HG02588 (cell line): ENCODE results near the gene FOXM1.
"Not testable (repeated sequence)": the region's sequence is repeated elsewhere in the genome, so short reads cannot be mapped to it uniquely, and the experiment has no call there.

Experiments used
- ATAC-seq: cut with Tn5 transposase; IDR thresholded peaks from one replicate; pipeline ENCODE4 v1.9.1; 2021; ENCODE audit warnings: mild to moderate bottlenecking, moderate library complexity; ENCODE audit not compliant: unreplicated experiment

Gene FOXM1

DNA sequence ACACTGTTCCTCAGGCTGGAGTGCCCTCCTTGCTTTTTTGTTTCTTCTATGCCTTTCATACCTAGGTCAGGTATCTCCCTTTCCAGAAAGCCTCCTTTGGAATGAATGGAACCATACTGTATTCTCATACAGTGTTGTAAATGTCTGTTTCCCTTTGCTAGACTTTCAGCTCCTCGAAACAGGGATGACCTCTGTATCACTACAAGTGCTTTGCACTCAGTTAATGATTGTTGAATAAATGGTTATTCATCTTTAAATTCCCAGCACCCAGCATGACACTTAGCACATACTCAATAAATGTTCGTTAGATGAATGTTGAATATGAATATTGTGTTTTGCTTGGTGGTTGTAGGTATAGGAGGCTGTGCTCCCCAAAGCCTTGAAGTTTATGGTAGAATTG is 7.8 kb upstream of the FOXM1 start:
- ATAC-seq = no peak

GRCh38 chr12:2879853-2880252 is 2.9 kb upstream of the FOXM1 start:
- no peak for ATAC-seq

DNA sequence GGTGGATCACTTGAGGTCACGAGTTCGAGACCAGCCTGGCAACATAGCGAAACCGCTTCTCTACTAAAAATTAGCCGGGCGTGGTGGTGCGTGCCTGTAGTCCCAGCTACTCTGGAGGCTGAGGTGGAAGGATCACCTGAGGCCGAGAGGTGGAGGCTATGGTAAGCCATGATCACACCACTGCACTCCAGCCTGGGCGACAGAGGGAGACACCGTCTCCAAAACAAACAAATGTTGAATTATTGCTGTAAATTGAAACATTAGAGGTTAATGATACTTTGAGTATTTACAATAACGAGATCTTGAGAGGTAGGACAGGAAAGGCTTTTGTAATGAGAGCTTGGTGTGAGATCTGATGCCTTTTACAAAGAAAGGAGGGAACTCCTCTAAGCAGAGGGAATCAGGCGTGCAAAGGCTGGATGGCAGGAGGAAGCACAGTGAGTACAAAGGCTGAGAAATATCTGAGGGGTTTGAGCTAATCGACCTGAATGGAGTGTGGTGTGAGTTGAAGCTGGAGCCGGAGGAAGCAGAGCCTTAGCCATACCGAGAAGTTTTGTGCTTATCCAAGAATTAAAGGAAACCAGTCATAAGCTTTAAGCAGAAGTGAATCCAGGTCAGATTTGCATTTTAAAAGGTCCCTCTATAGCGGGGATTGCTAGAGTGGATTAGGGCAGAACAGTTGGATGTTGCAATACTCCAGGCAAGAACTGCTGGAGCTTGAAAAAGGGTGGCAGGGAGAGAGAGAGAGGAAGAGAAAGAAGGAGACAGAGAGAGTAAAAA is 1.2 kb upstream of the FOXM1 start:
- ATAC-seq = no peak

DNA sequence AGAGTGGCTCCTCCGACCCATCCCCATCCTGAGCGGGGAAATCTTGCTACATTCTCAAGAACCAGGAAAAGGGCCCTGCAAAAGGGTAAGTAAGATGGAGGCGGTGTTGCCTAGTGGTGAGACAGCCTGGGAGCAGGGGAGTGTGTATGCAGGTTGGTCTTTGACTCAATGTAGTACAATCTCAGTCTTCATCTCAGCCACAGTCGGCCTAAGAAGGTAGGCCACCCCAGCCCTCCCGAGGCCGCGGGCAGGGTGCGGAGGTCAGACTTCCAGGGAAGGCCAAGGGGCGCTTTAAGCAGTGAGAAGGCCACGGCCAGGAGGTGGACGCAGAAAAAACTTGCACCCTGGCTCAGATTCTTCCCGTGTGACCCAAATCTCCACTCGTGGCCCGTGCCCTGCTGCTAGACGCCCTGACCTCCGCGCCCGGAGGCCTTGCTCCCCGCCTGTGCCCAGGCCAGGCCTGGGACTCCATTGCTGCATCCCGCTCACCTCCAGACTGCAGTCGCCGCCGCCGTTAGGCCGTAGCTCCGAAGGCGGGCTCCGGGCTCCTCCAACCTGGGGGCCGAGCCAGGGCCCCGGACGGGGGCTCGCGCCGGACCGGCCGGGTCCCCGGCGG is 435 bp downstream of the FOXM1 start:
- peak; percentile 38 for ATAC-seq

- not testable (repeated sequence) for ATAC-seq
Observed at GRCh38 chr12:2868986-2869632, 7.9 kb downstream of the FOXM1 start.

DNA sequence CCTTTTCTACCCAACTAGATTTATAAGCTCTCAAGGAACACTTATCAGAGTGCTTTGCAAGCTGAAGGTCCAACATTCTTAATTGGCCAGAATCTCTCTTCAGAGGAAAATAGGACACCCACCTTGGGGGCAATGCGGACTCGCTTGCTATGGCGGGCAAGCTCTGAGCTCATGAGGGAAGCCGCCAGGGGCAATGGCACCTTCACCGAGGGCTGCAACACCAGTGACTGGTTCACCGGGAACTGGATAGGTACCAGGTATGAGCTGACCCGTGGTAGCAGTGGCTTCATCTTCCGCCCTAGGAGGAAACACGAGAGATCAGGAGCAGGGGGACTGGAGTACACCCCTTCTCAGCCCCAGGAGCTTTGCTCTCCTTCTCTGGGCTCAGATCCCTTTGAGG is 12.8 kb downstream of the FOXM1 start:
- ATAC-seq = no peak

DNA sequence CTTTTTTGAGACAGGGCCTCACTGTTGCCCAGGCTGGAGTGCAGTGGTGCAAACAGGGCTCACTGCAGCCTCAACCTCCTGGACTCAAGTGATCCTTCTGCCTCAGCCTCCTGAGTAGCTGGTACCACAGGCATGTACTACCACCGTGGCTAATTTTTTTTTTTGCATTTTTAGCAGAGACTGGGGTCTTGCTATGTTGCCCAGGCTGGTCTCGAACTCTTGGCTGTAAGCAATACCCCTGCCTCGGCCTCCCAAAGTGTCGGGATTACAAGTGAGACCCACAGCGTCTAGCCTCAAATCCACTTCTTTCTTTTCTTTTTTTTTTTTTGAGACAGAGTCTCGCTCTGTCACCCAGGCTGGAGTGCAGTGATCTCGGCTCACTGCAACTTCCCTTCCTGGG is 13.6 kb downstream of the FOXM1 start:
- ATAC-seq = not testable (repeated sequence)

DNA sequence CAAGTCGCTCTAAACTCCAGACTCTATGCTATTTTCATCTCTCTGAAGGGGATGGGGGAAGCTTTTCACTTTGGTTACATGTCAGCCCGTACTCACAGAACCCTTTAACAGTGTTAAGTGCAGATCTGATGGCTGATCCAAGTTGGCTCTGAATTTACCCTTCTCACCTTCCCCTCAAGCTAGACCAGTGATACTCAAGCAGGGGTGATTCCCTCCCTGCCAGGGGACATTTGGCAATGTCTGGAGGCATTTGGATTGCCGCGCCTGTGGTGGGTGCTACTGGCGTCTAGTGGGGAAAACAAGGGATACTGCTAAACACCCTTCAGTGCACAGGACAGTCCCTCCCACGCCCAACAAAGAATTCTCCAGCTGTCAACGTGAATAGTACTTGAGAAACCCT is 14.1 kb downstream of the FOXM1 start:
- no peak for ATAC-seq

DNA sequence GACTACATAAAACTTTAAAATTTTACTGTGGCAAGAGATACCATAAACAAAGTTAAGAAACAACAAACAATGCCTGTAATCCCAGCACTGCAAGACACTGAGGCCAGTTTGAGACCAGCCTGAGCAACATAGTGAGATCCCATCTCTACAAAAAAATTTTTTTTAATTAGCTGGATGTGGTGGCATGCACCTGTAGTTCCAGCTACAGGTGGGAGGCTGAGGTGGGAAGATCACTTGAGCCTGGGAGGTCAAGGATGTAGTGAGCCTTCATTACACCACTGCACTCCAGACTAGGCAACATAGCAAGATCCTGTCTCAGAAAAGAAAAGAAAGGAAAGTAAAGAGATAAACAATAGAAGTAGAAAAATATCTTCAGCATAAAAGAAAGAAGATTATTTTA is 16.8 kb downstream of the FOXM1 start:
- no peak for ATAC-seq

- no peak for ATAC-seq
Observed at GRCh38 chr12:2858944-2859421, 18.0 kb downstream of the FOXM1 start.

GRCh38 chr12:2858334-2858733 is 18.6 kb downstream of the FOXM1 start:
- no peak for ATAC-seq

DNA sequence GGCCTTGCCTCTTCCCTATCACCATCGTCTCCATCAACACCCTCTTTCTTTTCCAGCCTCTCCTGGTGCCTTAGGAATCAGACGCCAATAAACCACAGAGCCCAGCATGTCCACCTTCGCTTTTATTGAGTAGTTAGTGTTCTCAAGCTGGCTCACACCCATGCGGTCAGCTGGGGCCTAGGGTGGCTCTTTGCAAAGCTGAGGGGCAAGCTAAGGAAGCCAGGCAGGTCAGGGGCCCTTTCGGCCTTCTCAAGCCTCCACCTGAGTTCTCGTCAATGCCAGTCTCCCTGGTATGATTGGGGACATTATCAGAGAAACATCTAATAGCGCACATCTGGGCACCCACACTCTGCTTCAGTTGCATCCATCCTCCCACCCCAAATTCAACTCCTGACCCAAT is 19.4 kb downstream of the FOXM1 start:
- no peak for ATAC-seq

DNA sequence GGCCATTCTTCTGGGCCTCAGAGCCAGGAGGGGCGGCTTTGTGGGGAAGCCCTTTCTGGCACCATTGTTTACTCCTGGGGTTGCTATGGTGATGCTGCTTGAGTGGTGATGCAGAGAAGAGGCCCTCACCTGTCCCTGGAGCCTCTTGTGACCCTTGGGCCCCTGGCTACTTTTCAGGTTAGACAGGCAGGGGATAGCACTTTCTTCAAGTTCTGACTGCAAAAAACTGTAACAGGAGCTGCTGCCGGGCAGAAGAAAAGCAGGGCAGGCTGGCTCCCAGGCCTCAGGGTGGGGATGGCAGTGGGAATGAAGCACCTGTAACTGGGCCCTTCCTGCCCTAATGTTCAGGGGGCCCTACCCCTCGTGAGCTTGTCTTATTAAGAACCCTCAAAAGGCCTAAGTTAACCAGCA is 19.9 kb downstream of the FOXM1 start, which contains the start of gene TEX52:
TSS of gene TEX52 (minus strand) at position 19 of the 411 bp plus-strand sequence. CDS start at position 6, 13 bp downstream.
- no peak for ATAC-seq

DNA sequence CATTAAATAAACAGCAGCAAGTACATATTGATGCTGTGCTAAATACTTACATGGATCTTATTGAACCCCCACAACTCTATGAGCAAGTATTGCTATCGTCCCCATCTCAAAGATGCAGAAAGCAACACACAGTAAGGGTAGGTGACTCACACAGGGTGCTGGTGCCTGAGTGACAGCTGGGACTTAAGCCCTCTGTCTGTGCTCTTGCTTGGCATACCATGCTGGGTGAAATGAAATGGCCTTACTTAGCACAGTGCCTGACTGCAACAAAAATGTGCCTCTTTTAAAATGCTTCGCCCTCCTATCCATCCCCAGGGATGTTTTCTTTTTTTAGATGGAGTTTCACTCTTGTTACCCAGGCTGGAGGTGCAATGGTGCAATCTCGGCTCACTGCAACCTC is 20.9 kb downstream of the FOXM1 start:
- ATAC-seq = no peak

DNA sequence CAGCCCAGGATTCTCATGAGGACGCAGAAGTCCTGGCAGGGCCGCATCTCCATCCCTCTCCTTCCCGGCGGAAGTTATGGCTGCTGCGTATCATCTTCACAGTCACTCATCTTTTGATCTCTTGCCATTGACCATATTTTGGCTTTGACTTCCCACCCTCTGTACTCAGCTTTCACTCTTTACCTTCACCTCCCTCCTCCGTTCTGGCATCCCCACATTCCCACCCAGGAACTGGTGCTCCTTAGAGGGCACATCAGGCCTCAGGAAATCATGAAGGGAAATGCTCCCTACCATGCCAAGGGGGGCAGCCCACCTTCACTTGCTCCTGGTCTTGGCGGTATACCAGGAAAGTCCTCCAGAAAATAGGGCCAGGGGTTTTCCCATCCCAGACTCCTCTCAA is 21.4 kb downstream of the FOXM1 start:
- ATAC-seq = no peak

DNA sequence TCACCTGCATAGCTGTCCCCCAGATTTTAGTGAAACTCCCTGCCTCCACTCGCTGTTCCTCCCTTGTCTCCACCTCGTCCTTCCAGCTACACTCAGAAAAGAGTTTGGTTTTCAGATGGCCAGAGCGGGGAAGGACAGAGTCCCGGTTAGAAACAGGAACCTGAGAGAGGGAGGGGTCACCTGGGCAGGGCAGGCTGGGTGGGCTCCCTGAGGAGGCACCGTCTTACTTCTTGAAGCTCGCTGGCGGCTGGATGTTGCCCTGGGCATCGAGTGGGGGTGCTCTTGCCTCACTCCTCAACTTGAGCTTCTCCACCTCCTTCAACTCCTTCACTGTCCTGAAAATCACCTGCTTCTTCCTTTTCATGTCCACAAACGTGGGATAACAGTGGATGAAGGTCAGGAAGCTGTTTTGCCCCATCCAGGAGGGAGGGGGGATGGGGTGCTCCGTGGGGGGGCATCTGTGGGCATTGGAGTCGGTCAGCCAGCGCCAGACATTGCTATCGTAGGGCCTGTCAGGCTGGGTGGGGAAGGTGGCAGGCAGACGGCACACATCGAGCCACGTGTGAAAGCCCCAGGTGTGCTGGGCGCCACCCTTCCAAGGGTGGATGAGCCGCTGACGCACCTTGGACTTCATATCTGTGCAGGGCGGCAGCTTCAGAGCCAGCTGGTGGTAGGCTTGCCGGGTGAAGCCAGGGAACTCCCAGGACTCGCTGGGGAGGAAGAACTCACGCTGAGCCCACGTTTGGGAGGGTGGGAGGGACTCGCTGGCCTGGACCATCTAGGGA is 22.1 kb downstream of the FOXM1 start:
- no peak for ATAC-seq

DNA sequence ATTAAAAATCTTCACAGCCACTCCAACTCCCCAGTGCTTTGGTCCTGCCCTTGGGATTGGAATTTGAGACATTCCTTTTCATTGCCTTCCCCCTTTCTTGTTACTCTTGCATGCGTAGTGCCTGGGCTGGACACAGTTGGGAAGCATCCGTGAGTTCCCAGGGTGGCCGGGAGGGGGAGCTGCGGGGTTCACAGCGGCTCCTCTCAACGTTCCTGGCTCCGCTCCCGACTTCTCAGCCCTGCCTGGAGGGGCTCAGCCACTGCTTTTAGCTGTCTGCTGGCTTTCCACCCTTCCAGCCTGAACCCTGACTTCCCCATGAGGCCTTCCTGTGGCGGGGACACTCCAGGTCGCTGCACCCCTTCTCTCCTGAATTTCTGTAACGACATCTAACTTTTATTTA is 23.3 kb downstream of the FOXM1 start:
- ATAC-seq = no peak

DNA sequence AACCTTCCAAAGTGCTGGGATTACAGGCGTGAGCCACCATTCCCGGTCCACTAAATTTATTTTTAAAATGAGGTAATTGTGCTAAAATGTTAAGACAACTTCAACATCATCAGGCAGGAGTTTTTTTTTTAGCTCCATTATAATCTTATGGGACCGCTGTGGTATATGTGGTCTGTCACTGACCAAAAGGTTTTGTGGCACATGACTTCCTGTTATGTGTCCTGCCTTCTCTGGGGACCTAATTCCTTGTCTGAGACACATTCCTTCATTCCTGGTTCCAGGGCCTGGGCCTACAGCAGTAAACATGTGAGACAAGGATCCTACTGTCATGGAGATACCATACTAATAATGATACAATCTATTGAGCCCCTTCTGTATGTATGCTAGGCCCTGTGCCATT is 25.0 kb downstream of the FOXM1 start:
- no peak for ATAC-seq

DNA sequence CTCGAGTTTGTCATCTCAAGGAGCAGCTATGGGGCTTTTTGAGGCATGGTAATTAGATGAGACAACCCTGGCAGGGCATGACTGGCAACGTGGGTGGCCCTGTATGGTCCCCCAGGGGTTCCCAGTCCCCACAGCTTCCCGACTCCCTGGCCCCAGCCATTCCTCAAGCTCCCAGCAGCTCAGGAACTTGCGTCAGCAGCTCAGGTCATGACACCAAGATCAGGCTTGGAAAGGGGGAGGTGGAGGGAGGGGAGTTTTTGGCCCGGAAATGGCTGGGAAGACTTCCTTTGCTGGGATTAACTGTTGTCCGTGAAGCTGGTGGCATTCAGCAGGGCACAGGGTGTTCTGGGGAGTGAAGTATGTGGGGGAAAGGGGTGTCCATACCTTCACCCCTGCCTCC is 31.7 kb downstream of the FOXM1 start:
- no peak for ATAC-seq

DNA sequence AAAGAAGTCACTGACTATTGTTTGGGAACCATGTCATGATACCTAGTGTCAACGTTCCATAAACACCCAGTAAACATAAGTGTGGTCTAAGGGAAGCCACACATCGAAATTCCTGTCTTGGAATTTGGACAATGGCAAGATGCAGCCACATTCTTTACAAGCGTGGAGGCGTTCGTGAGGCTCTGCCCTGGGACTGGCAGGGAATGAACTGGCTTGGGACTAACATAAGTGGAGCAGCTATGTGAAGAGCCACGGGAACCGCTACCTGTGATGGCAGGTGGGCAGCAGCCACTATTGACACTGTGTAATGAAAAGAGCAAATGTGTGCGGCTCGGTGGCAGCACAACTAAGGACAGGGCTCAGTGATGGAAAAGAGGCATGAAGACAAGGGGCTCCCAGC is 32.2 kb downstream of the FOXM1 start:
- no peak for ATAC-seq

DNA sequence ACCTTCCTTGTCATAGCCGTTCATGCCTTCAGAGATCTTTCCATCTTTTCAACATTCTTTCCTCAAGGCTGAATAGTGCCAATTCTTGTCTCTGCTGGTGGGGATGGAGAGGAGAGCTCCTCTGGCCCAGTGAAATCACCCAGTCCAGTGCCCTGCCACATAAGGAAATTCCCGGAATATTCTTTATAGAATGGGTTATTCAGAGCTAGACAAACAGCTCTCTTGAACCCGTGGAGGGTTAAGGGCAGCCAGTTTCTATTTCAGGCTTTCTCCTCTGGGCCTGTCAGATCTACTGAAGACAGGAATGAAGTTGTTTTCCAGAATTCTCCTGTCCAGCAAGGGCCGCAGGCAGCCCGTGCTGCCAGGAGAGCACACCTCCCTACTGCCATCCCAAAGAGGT is 34.0 kb downstream of the FOXM1 start:
- no peak for ATAC-seq
